Central memory CD4-positive, alpha-beta T cell (primary cell): ENCODE measurements around the gene TDRD9.
"Not testable (repeated sequence)": the region's sequence is repeated elsewhere in the genome, so short reads cannot be mapped to it uniquely, and the experiment has no call there.

ENCODE experiments used
- DNase-seq: peaks from one replicate; pipeline ENCODE4 v3.0.0; 2022

The TDRD9 gene

GRCh38 chr14:103980623-103981238 is 52.5 kb downstream of the TDRD9 start:
- DNase-seq = not testable (repeated sequence)

- no peak for DNase-seq
These were observed 55.9 kb downstream of the TDRD9 start for GRCh38 chr14:103984196-103984595.

GRCh38 chr14:103989034-103989433 is 60.8 kb downstream of the TDRD9 start:
- no peak for DNase-seq

- no peak for DNase-seq
These were observed 61.7 kb downstream of the TDRD9 start for GRCh38 chr14:103989964-103990363.

- no peak for DNase-seq
These were observed 66.4 kb downstream of the TDRD9 start for GRCh38 chr14:103994535-103995184.

GRCh38 chr14:103995876-103996275 is 67.6 kb downstream of the TDRD9 start:
- DNase-seq = no peak

GRCh38 chr14:103997391-103997790 is 69.1 kb downstream of the TDRD9 start:
- DNase-seq = no peak

- DNase-seq = no peak
These were observed 69.8 kb downstream of the TDRD9 start for GRCh38 chr14:103998027-103998426.

GRCh38 chr14:103999795-104000440 is 71.7 kb downstream of the TDRD9 start:
- no peak for DNase-seq

- DNase-seq = no peak
These were observed 72.7 kb downstream of the TDRD9 start for GRCh38 chr14:104001003-104001402.

GRCh38 chr14:104003616-104004015 is 75.4 kb downstream of the TDRD9 start:
- DNase-seq = no peak

- no peak for DNase-seq
These were observed 76.6 kb downstream of the TDRD9 start for GRCh38 chr14:104004849-104005248.

- DNase-seq = no peak
These were observed 77.2 kb downstream of the TDRD9 start for GRCh38 chr14:104005489-104005888.

GRCh38 chr14:104007121-104007520 is 78.9 kb downstream of the TDRD9 start:
- no peak for DNase-seq

GRCh38 chr14:104009297-104009696 is 81.0 kb downstream of the TDRD9 start:
- no peak for DNase-seq

- no peak for DNase-seq
These were observed 83.7 kb downstream of the TDRD9 start for GRCh38 chr14:104011824-104012517.

GRCh38 chr14:104014764-104015163 is 86.5 kb downstream of the TDRD9 start:
- no peak for DNase-seq

- DNase-seq = no peak
These were observed 88.8 kb downstream of the TDRD9 start for GRCh38 chr14:104016873-104017650.

- DNase-seq = no peak
These were observed 90.8 kb downstream of the TDRD9 start for GRCh38 chr14:104019029-104019428.

GRCh38 chr14:104019806-104020205 is 91.5 kb downstream of the TDRD9 start:
- DNase-seq = no peak

GRCh38 chr14:104020471-104020870 is 92.2 kb downstream of the TDRD9 start:
- no peak for DNase-seq

GRCh38 chr14:104023325-104024055 is 95.2 kb downstream of the TDRD9 start:
- no peak for DNase-seq
